Activated CD8-positive, alpha-beta memory T cell treated with anti-CD3 and anti-CD28 coated beads, Interleukin-2, amount 50 U/mL, for 48 hours (primary cell): ENCODE measurements around the gene NAPG.
"Not testable (repeated sequence)": the region's sequence is repeated elsewhere in the genome, so short reads cannot be mapped to it uniquely, and the experiment has no call there.

Experiments
- DNase-seq: peaks from one replicate; pipeline ENCODE4 v3.0.0-alpha.2; 2020

NAPG gene

GRCh38 chr18:10525697-10526560, at the start of gene NAPG:
TSS of gene NAPG (plus strand) at chr18:10526027. CDS start at chr18:10526103, 76 bp downstream.
- peak; percentile 92 for DNase-seq

- no peak for DNase-seq
Observed at GRCh38 chr18:10476338-10476791, 49.5 kb upstream of the NAPG start.

DNA sequence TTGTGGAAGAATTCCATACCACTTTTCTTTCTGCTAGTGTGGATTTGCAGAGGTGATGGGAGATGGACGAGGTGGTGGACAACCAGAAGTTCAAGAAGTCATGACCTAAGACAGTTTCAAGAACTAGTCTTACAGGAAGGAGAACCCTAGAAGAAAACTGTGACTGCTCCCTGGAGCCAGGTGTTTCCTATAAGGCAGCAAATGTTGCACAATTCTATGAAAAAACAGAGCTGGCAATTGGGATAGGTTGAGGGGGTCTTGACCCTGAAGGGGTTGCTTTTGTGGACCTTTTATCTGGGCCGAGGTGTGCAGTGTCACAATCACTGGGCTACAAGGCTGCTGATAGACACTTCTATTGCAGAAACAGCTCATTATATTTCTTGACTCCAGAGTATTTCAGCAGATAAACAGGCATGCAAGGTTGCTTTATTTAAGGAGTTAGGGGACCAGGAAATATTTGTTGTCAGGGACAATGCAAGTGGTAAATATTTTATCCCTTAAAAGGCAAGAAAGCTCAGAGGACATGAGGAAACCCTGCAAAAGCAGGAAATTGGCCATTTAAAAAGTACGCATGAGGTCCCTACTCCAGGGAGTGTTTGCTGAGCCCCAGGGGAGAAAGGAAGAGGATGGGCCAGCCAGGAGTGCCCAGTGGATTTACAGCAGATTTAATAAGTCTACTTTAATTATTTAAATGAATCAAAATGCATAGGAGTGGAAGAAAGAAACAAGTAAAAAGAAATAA, 48.5 kb upstream of the NAPG start:
- DNase-seq, result no peak

- no peak for DNase-seq
Observed at GRCh38 chr18:10477863-10478260, 48.0 kb upstream of the NAPG start.

DNA sequence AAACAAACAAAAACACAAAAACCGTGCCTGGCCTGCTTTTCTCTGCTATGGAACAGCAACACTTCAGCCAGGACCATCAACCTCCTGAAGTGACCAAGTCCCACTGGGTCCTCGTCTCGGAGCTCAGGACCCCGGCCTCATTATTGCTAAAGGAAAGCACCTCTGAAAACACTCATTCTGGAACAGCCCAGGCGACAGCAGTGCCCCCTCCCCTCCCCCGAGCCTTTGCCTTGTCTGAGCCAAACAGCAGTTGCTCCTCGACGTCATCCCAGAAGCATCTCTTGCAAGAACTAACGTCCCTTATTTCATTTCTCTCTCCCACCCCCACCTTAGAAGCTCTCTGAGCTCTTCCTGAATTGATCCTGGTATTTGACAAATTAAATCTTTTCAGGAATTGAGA, 44.0 kb upstream of the NAPG start:
- no peak for DNase-seq

DNA sequence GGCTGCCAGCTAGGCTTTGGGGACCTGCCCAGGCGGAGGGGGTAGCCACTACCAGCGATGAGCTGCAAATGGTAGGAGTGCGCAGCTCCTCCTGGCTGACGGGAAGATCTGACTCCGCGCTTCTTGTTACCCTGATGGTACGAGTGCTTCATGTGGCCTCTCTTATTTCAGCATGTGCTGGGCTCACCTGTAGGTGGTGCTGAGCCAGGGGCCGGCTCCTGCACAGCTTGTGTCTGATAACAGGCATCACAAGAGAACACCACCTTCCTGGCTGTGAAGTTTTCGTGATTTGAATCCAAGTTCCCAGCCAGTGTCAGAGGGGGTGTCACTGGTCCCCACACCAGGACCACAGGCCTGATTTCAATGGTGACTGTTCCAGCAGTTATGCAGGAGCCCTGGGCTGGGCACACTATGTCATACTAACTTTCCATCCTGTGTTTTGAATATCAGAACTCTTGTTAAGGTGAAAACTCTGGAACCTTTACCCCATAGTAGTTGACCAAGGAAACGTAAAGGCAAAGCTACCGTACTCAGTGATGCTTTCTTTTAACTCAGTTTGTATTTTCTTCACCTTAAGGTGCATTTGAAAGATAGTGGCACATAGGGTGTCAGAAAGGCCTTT, 43.4 kb upstream of the NAPG start:
- DNase-seq, result no peak

DNA sequence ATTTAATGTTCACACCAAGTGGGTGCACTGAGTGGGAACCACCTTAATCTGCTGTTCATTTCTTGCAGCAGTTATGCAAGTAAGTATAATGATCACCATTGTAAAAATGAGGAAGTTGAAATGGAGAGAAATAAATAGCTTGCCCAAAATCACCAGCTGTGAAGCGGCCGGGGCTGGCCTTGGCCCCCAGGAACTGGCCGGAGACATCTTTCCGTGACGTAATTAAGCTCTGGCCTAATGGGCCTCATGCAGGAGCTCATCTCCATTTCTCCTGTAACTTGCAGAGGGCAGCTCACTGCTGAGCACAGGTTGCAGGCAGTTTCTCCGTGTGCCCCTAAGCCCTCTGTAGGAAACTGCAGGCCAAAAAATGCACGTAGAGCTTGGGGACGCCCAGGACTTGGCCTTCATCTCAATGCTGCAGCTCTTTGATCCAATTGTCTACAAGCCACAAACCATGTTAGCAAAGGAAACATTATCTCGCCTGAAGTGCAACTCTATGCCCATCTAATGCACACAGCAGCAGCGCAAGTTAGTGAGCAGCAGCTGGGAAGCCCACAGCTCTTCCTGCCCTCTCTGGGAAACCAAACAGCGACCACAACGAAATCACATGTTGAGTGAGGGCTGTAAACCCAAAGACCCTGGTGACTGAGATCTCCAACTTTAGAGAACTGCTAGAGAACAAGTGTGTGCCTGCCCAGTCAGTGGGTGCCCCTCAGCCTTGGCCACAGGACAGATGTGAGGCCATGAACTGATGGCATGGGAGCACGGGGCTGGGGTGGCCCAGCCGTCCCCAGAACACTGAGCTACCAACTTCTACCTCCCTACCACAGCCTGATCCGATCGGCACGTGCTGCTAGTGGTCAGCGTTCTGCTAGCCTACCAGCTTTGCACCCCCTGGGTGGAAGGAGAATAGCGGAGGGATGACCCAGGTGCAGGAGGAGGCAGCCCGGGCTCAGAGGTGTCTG, 42.6 kb upstream of the NAPG start:
- DNase-seq, result no peak

DNA sequence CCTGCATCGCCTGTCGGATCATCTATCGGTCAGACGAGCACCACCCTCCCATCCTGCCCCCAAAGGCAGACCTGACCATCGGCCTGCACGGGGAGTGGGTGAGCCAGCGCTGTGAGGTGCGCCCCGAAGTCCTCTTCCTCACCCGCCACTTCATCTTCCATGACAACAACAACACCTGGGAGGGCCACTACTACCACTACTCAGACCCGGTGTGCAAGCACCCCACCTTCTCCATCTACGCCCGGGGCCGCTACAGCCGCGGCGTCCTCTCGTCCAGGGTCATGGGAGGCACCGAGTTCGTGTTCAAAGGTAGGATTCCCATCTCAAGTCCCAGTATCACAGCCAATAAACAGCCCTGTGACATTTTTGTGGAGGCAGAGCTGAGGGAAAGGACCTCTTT, 40.4 kb upstream of the NAPG start:
- DNase-seq, result no peak

DNA sequence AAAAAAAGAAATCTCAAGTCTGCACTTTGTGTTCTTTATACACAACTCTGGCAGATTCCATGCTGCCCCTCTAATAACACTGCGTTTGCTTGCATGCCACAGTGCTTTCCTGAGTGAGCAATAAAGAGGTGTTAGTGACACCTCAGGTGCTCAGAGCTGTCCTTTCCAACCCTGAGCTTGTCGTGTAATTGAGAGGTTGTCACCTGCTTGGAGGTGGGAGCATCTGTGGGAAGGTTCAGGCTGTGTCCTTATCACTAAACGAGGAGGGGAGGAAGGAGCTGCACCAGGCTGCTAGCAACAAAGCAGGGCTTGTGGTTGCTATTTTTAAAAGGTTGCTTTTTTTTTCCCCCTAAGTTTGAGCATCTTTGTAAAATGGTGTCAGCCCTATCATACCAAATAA, 39.5 kb upstream of the NAPG start:
- DNase-seq, result no peak

- DNase-seq, result no peak
Observed at GRCh38 chr18:10487154-10487553, 38.7 kb upstream of the NAPG start.

- no peak for DNase-seq
Observed at GRCh38 chr18:10488017-10488416, 37.8 kb upstream of the NAPG start.

- DNase-seq, result peak; percentile 74
Observed at GRCh38 chr18:10490401-10491165, 35.2 kb upstream of the NAPG start.

- no peak for DNase-seq
Observed at GRCh38 chr18:10495936-10496335, 29.9 kb upstream of the NAPG start.

DNA sequence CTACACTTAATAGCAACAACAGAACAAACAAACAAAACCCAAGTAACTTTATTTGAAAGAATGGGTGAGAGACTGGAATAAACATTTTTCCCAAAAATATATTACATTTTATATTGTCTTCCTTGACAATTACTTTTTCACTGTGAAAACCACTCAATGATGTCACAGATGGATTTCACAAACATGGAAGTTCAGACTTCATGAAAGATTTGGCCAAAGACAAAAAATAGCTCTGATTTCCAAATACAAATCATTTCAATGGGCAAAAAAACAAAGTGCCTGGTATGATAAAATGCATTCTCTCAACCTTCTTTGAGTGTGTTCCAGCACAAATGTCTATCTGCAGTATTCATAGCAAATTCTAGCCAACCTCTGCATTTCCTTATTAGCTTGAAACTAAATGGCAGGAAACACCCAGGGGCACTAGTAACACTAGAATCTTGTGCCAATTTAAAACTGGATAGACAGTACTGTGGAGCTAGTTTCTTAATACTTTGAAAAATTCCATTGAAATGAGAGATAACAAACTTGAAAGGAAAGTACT, 28.5 kb upstream of the NAPG start:
- no peak for DNase-seq

- DNase-seq, result no peak
Observed at GRCh38 chr18:10499230-10499629, 26.6 kb upstream of the NAPG start.

GRCh38 chr18:10500038-10500437, 25.8 kb upstream of the NAPG start:
- DNase-seq, result no peak

- no peak for DNase-seq
Observed at GRCh38 chr18:10504723-10505122, 21.1 kb upstream of the NAPG start.

DNA sequence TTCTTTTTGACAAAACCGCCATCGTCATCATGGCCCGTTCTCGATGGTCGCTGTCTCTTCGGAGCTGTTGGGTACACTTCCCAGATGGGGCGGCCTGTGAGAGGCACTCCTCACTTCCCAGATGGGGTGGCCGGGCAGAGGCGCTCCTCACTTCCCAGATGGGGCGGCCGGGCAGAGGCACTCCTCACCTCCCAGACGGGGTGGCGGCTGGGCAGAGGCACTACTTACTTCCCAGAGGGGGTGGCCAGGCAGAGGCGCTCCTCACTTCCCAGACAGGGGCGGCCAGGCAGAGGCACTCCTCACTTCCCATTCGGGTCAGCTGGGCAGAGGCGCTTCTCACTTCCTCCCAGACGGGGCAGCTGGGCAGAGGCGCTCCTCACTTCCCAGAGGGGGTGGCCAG, 19.9 kb upstream of the NAPG start:
- DNase-seq, result not testable (repeated sequence)

DNA sequence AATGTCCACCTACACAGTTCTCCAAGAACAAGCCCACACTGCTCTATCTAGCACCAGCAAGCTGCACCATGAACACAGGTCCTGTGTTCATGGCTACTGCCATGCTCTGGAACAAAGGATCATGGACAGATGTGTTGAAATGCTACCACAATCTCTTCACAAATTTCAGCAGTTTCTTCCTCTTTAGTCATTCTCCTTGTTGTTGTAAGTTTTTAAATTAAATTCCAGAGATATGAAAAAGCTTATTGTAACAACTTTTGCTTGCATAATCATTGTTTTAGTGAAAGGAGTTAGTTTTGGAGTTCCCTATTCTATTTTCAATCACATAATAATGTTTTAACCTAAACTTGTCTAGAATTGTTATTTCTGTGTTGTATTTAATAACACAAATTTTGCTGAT, 17.2 kb upstream of the NAPG start:
- DNase-seq, result no peak

- no peak for DNase-seq
Observed at GRCh38 chr18:10511236-10511635, 14.6 kb upstream of the NAPG start.

GRCh38 chr18:10514082-10514481, 11.7 kb upstream of the NAPG start:
- DNase-seq, result no peak
